Lung (tissue), 12 donors: Measurements from ENCODE around the gene STXBP6. TPM values are rescaled to one million over a fixed set of nuclear protein-coding genes. Genes with fewer than 3 reads are reported as not detected.

Source experiments
- ATAC-seq: fragments of 200-7000 bp; cut with Tn5 transposase; one replicate; pipeline ENCODE4 v1.9.1; 2020; ENCODE audit warnings: moderate number of reproducible peaks; ENCODE audit not compliant: insufficient read depth, low FRiP score
- DNase-seq, 3 donors: peaks; one replicate each; pipeline ENCODE4 v3.0.0-alpha.2; 2013 to 2017
- H3K27ac ChIP-seq, 2 donors: one replicate each; pipeline ENCODE4 v1.5.1; 2013; ENCODE audit warnings: mild to moderate bottlenecking in 2 of 2, moderate library complexity in 2 of 2, control low read depth in 1 of 2, inconsistent platforms in 1 of 2, low read depth in 1 of 2, low read length in 1 of 2
- H3K27me3 ChIP-seq, 3 donors: one replicate each; pipeline ENCODE4 v1.5.1; 2013; ENCODE audit warnings: low read length in 2 of 3; ENCODE audit not compliant: control insufficient read depth in 3 of 3, insufficient read depth in 3 of 3
- H3K36me3 ChIP-seq, 4 donors: one replicate each; pipeline ENCODE4 v1.5.1; 2013; ENCODE audit warnings: low read length in 4 of 4, mild to moderate bottlenecking in 1 of 4, moderate library complexity in 1 of 4; ENCODE audit not compliant: control insufficient read depth in 4 of 4, insufficient read depth in 4 of 4
- H3K4me1 ChIP-seq, 5 donors: one replicate each; pipeline ENCODE4 v1.5.1; 2013; ENCODE audit warnings: low read length in 5 of 5, mild to moderate bottlenecking in 2 of 5, moderate library complexity in 1 of 5; ENCODE audit not compliant: control insufficient read depth in 5 of 5, insufficient read depth in 5 of 5
- H3K4me3 ChIP-seq: one replicate; pipeline ENCODE4 v1.5.1; 2013; ENCODE audit warnings: mild to moderate bottlenecking, control low read depth, moderate library complexity
- H3K9ac ChIP-seq, 2 donors: one replicate each; pipeline ENCODE4 v1.5.1; 2013; ENCODE audit warnings: low read length in 2 of 2, control low read depth in 1 of 2; ENCODE audit not compliant: insufficient read depth in 1 of 2
- H3K9me3 ChIP-seq, 4 donors: one replicate each; pipeline ENCODE4 v1.5.1; 2013; ENCODE audit warnings: low read length in 3 of 4, mild to moderate bottlenecking in 1 of 4, moderate library complexity in 1 of 4; ENCODE audit not compliant: control insufficient read depth in 4 of 4, insufficient read depth in 3 of 4
- CTCF ChIP-seq: IDR thresholded peaks from 2 replicates; pipeline ENCODE4 v1.5.1; 2012; ENCODE audit warnings: mild to moderate bottlenecking; ENCODE audit errors: control extremely low read depth, extremely low read depth
- WGBS, 2 donors: extraction: QIAGEN DNeasy Blood & Tissue Kit; methylation state at CpG; one replicate each; pipeline ENCODE4 v1.1.7; 2013; 5-methylcytosine and 5-hydroxymethylcytosine counted together
- polyA plus RNA-seq, 2 donors: library from polyadenylated mRNA; stranded (reverse); fragments of 200-250 nt; gene quantifications; one replicate each; pipeline ENCODE4 v1.2.1, GENCODE V29; 2013
- total RNA-seq, 2 donors: library from RNA; depleted of rRNA in 1 of 2; stranded (reverse); fragments of >200 nt in 1 of 2; gene quantifications; one replicate each; pipeline ENCODE4 v1.2.1, GENCODE V29; 2014 to 2021
- donor health status: control.
- donor health status: control.
- donor health status: Bipolar disorder and iron deficiency.
- donor health status: healthy.
- donor health status: DM: yes; HTN: yes; CAD: no.

STXBP6 gene
- total and polyA plus RNA-seq, 4 donors: 9.3 to 42.5 (median 10.5) TPM

GRCh38 chr14:25019892-25020291 is 30.1 kb downstream of the STXBP6 start:
- DNase-seq: no peak
- ATAC-seq: no peak
- 33 to 91% methylated on average over 1 of the region's 1 CpG for WGBS, 2 donors
- Histone ChIP-seq H3K27me3 (no peaks in the 10 kb centered on the region), H3K4me1 (peaks cover 0 to 19% (median 3%) of the 10 kb centered on the region in 5 donors), H3K36me3 (peaks cover 0 to 3% (median 0%) of the 10 kb centered on the region in 4 donors), H3K9ac (no peak overlapping the region), H3K4me3 (no peak overlapping the region), H3K9me3 (no peaks in the 10 kb centered on the region), H3K27ac (no peak overlapping the region)
- no peak for TF ChIP-seq CTCF

GRCh38 chr14:25017562-25017961 is 32.4 kb downstream of the STXBP6 start:
- peaks cover 0 to 3% (median 0%) of the 10 kb centered on the region in 4 donors for H3K36me3 ChIP-seq
- no peak overlapping the region for H3K9ac ChIP-seq
- no peak for ATAC-seq
- H3K4me3 ChIP-seq: no peak overlapping the region
- no peaks in the 10 kb centered on the region for H3K27me3 ChIP-seq
- no peak for DNase-seq
- TF ChIP-seq CTCF: no peak
- H3K9me3 ChIP-seq: no peaks in the 10 kb centered on the region
- 78 to 91% methylated on average over 2 of the region's 2 CpGs for WGBS, 2 donors
- peaks cover 0 to 19% (median 3%) of the 10 kb centered on the region in 5 donors for H3K4me1 ChIP-seq
- no peak overlapping the region for H3K27ac ChIP-seq

GRCh38 chr14:25015761-25016160 is 34.2 kb downstream of the STXBP6 start:
- DNase-seq (no peak), ATAC-seq (no peak)
- TF ChIP-seq CTCF: no peak
- Histone ChIP-seq H3K27ac (no peak overlapping the region), H3K9me3 (no peaks in the 10 kb centered on the region), H3K9ac (no peak overlapping the region), H3K4me3 (no peak overlapping the region), H3K36me3 (no peaks in the 10 kb centered on the region), H3K27me3 (no peaks in the 10 kb centered on the region), H3K4me1 (peaks cover 0 to 22% (median 3%) of the 10 kb centered on the region in 5 donors)
- 92 to 96% methylated on average over 1 of the region's 1 CpG for WGBS, 2 donors

GRCh38 chr14:25014440-25014839 is 35.5 kb downstream of the STXBP6 start:
- DNase-seq: peak in 1 of 3 donors; percentile 40
- Histone ChIP-seq H3K9me3 (no peaks in the 10 kb centered on the region), H3K36me3 (no peaks in the 10 kb centered on the region), H3K4me1 (peaks cover 0 to 28% (median 2%) of the 10 kb centered on the region in 5 donors), H3K9ac (no peak overlapping the region), H3K4me3 (no peak overlapping the region), H3K27me3 (no peaks in the 10 kb centered on the region), H3K27ac (no peak overlapping the region)
- no peak for TF ChIP-seq CTCF
- WGBS, 2 donors: 59 to 76% methylated on average over 4 of the region's 4 CpGs
- no peak for ATAC-seq
